ENCODE results near the gene DBF4B. TPM values are rescaled to one million over a fixed set of nuclear protein-coding genes. Genes with fewer than 3 reads are reported as not detected.
A peak's percentile ranks its signal among the peaks of the same experiment; 100 is the strongest.

DBF4B gene
- polyA plus RNA-seq, 1 experiment = 3.0 TPM

GRCh38 chr17:44772308-44773045 is 64.0 kb downstream of the DBF4B start:
- DNase-seq (ENCODE audit: low read depth, low spot score) = no peak
- ChIA-PET CTCF (interaction anchor here (0.8 to 4.1 kb wide), 6 partner anchors 92 to 363 kb away, joined by 3 to 53 read pairs (median 8); partner anchors contain the start of gene ACBD4), POLR2A (no interaction called here)
- Histone ChIP-seq H3K4me3 (ENCODE audit: low read depth, low read length) (no peak overlapping the region), H3K9me3 (ENCODE audit: control insufficient read depth, insufficient read depth, low read length) (no peaks in the 10 kb centered on the region), H3K27me3 (ENCODE audit: control insufficient read depth, insufficient read depth, low read length) (peaks cover 18% of the 10 kb centered on the region), H3K27ac (ENCODE audit: low read depth, low read length) (no peak overlapping the region)
- TF ChIP-seq, protein P1, sequence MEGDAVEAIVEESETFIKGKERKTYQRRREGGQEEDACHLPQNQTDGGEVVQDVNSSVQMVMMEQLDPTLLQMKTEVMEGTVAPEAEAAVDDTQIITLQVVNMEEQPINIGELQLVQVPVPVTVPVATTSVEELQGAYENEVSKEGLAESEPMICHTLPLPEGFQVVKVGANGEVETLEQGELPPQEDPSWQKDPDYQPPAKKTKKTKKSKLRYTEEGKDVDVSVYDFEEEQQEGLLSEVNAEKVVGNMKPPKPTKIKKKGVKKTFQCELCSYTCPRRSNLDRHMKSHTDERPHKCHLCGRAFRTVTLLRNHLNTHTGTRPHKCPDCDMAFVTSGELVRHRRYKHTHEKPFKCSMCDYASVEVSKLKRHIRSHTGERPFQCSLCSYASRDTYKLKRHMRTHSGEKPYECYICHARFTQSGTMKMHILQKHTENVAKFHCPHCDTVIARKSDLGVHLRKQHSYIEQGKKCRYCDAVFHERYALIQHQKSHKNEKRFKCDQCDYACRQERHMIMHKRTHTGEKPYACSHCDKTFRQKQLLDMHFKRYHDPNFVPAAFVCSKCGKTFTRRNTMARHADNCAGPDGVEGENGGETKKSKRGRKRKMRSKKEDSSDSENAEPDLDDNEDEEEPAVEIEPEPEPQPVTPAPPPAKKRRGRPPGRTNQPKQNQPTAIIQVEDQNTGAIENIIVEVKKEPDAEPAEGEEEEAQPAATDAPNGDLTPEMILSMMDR (IDR thresholded peaks at IDR 0.05; ENCODE audit: low read depth, low read length) = no peak

DNA sequence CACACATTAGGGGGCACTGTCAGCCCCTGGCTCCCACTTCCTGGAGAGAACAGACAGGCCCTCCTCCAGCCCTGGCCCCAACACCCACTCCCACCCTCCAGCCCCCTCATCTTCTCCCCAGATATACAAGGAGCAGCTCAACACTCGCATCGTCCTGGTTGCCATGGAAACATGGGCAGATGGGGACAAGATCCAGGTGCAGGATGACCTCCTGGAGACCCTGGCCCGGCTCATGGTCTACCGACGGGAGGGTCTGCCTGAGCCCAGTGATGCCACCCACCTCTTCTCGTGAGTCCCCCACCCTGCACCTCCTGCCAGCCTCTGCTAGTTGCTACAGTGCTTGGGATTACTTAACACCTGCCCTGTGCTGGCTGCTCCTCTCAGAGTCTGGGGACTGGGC is 64.7 kb downstream of the DBF4B start:
- TF ChIP-seq, protein P1 (IDR thresholded peaks at IDR 0.05; ENCODE audit: low read depth, low read length) = no peak
- DNase-seq (ENCODE audit: low read depth, low spot score) = no peak
- Histone ChIP-seq H3K27ac (ENCODE audit: low read depth, low read length) (no peak overlapping the region), H3K4me3 (ENCODE audit: low read depth, low read length) (no peak overlapping the region), H3K9me3 (ENCODE audit: control insufficient read depth, insufficient read depth, low read length) (no peaks in the 10 kb centered on the region), H3K27me3 (ENCODE audit: control insufficient read depth, insufficient read depth, low read length) (peaks cover 18% of the 10 kb centered on the region)
- ChIA-PET POLR2A (interaction anchor here (0.6 kb wide), 1 partner anchor 250 kb away, joined by 5 read pairs; no protein-coding TSS in a partner anchor), CTCF (interaction anchor here (0.6 to 4.1 kb wide), 6 partner anchors 34 to 362 kb away, joined by 3 to 136 read pairs (median 16); partner anchors contain the start of gene ACBD4)

DNA sequence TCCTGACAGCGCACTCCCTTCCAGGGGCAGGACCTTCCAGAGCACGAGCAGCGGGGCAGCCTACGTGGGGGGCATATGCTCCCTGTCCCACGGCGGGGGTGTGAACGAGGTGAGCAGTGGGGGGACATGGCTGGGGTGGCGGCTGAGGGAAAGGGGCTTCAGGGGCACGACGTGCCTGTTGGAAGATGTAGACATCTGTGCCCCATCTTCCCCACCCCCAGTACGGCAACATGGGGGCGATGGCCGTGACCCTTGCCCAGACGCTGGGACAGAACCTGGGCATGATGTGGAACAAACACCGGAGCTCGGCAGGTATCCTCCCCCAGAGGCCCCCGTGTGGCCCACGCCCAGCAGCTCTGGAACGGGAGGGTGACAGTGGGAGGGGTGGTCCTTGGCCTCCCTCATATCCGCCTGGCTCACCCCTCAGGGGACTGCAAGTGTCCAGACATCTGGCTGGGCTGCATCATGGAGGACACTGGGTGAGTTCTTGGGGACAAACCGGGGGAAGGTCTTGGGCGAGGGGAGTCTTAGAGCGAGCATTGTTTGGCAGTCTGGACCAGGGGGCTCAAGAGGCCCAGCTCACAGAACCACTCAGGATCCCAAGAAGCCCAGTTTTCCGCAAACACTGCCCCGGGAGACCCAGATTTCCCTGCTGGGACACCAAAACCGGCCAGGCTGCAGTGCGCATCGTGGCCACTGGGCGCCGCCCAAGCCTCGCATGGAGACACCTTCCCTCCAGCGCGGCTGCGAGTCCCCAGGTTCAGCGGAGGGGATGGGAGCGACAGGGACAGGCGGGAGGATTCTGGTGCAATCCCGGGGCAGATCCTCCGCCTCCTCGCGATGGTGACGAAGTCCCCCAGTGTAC is 66.0 kb downstream of the DBF4B start:
- H3K27me3 ChIP-seq (ENCODE audit: control insufficient read depth, insufficient read depth, low read length) = peaks cover 18% of the 10 kb centered on the region
- CTCF ChIA-PET = interaction anchor here (0.7 to 4.1 kb wide), 9 partner anchors 10 to 110 kb away, joined by 3 to 136 read pairs (median 5); no protein-coding TSS in a partner anchor

GRCh38 chr17:44775136-44775837 is 66.8 kb downstream of the DBF4B start:
- H3K9me3 ChIP-seq (ENCODE audit: control insufficient read depth, insufficient read depth, low read length) = no peaks in the 10 kb centered on the region
- TF ChIP-seq, protein P1 (IDR thresholded peaks at IDR 0.05; ENCODE audit: low read depth, low read length) = no peak
- peaks cover 18% of the 10 kb centered on the region for H3K27me3 ChIP-seq (ENCODE audit: control insufficient read depth, insufficient read depth, low read length)
- CTCF ChIA-PET = interaction anchor here (0.6 to 4.1 kb wide), 8 partner anchors 9 to 257 kb away, joined by 3 to 136 read pairs (median 8); no protein-coding TSS in a partner anchor
- POLR2A ChIA-PET = no interaction called here
- peak; percentile 93 for DNase-seq (ENCODE audit: low read depth, low spot score)
- peak overlapping the region; percentile 76 for H3K4me3 ChIP-seq (ENCODE audit: low read depth, low read length)
- H3K27ac ChIP-seq (ENCODE audit: low read depth, low read length) = peak overlapping the region; percentile 31

More for the DNA sequence above, 66.0 kb downstream of the DBF4B start:
- Histone ChIP-seq H3K9me3 (ENCODE audit: control insufficient read depth, insufficient read depth, low read length) (no peaks in the 10 kb centered on the region), H3K4me3 (ENCODE audit: low read depth, low read length) (peak overlapping the region; percentile 76), H3K27ac (ENCODE audit: low read depth, low read length) (no peak overlapping the region)
- POLR2A ChIA-PET = no interaction called here
- DNase-seq (ENCODE audit: low read depth, low spot score) = peak; percentile 26
- TF ChIP-seq, protein P1 (IDR thresholded peaks at IDR 0.05; ENCODE audit: low read depth, low read length) = peak; percentile 99

Measured in AG04450 (cell line).